OCI-LY1 (cell line): Measurements from ENCODE around the gene ENO3.

Experiments
- H2AFZ ChIP-seq: fragments of 200-600 bp; sonication (generic), shearing (Covaris generic); 2 replicates; pipeline ENCODE4 v1.6.0; 2014; ENCODE audit warnings: antibody characterized with exemption, mild to moderate bottlenecking, low read length
- H3F3A ChIP-seq: fragments of 200-600 bp; sonication (generic), shearing (Covaris generic); 2 replicates; pipeline ENCODE4 v1.6.0; 2014; ENCODE audit warnings: mild to moderate bottlenecking, antibody characterized with exemption, low read length, moderate library complexity; ENCODE audit not compliant: insufficient read depth
- H3K27ac ChIP-seq: fragments of 200-600 bp; sonication (generic); 2 replicates; pipeline ENCODE4 v1.5.1; 2014; ENCODE audit warnings: low read length, mixed run types, mild to moderate bottlenecking, low read depth; ENCODE audit not compliant: poor library complexity, severe bottlenecking
- H3K27me3 ChIP-seq: fragments of 200-600 bp; sonication (generic); 2 replicates; pipeline ENCODE4 v1.6.0; 2014; ENCODE audit warnings: antibody characterized with exemption, mild to moderate bottlenecking, low read length, moderate library complexity; ENCODE audit not compliant: insufficient read depth
- H3K36me3 ChIP-seq: fragments of 200-600 bp; sonication (generic); 2 replicates; pipeline ENCODE4 v1.6.1; 2014; ENCODE audit warnings: mild to moderate bottlenecking, antibody characterized with exemption, low read length, moderate library complexity, mixed read lengths; ENCODE audit not compliant: insufficient read depth
- H3K4me1 ChIP-seq: fragments of 200-600 bp; sonication (generic); 2 replicates; pipeline ENCODE4 v1.5.1; 2014; ENCODE audit warnings: mild to moderate bottlenecking, low read length, moderate library complexity; ENCODE audit not compliant: insufficient read depth, severe bottlenecking
- H3K4me2 ChIP-seq: fragments of 200-600 bp; sonication (generic), shearing (Covaris generic); 2 replicates; pipeline ENCODE4 v1.6.1; 2014; ENCODE audit warnings: low read length
- H3K4me3 ChIP-seq: fragments of 200-600 bp; sonication (generic); 2 replicates; pipeline ENCODE4 v1.5.1; 2014; ENCODE audit warnings: low read length, low read depth, mild to moderate bottlenecking, mixed read lengths; ENCODE audit not compliant: poor library complexity, severe bottlenecking
- H3K79me2 ChIP-seq: fragments of 200-600 bp; shearing (Covaris generic); 2 replicates; pipeline ENCODE4 v1.6.1; 2016; ENCODE audit warnings: mixed run types, low read length, mixed read lengths; ENCODE audit not compliant: insufficient read depth
- H3K9ac ChIP-seq: fragments of 200-600 bp; sonication (generic), shearing (Covaris generic); 2 replicates; pipeline ENCODE4 v1.6.1; 2014; ENCODE audit warnings: mild to moderate bottlenecking, low read length, mixed read lengths
- H3K9me2 ChIP-seq: fragments of 200-600 bp; sonication (generic), shearing (Covaris generic); 2 replicates; pipeline ENCODE4 v1.6.1; 2014; ENCODE audit warnings: low read depth, mild to moderate bottlenecking, low read length, mixed read lengths
- H3K9me3 ChIP-seq: fragments of 200-600 bp; shearing (Covaris generic); 2 replicates; pipeline ENCODE4 v1.6.1; 2014; ENCODE audit warnings: low read length, mixed read lengths
- H4K20me1 ChIP-seq: fragments of 200-600 bp; sonication (generic), shearing (Covaris generic); 2 replicates; pipeline ENCODE4 v1.6.0; 2016; ENCODE audit warnings: mild to moderate bottlenecking, low read length; ENCODE audit not compliant: insufficient read depth
- EZH2 ChIP-seq: fragments of 200-600 bp; sonication (generic), shearing (Covaris generic); IDR thresholded peaks from 2 replicates; pipeline ENCODE4 v1.8.0; 2017; ENCODE audit warnings: borderline replicate concordance, mixed run types, mild to moderate bottlenecking, antibody characterized with exemption, low read length, moderate library complexity, mixed read lengths
- TF ChIP-seq, protein P1 (sequence below): fragments of 200-600 bp; sonication (generic), shearing (Covaris generic); IDR thresholded peaks from 2 replicates; pipeline ENCODE4 v1.5.1; 2017; ENCODE audit warnings: mild to moderate bottlenecking, antibody characterized with exemption, low read length, moderate library complexity, mixed read lengths

Gene ENO3

GRCh38 chr17:4950746-4951204 lies at the start of gene ENO3:
ENO3 (plus strand) TSS chr17:4951119; CDS start chr17:4951830, 711 bp downstream.
- no peaks in the 10 kb centered on the region for H3K9me3 ChIP-seq
- H2AFZ ChIP-seq = no peak within 1 kb of the TSS
- no peaks in the 10 kb centered on the region for H3K9me2 ChIP-seq
- H3K27me3 ChIP-seq = no peaks in the 10 kb centered on the region
- TF ChIP-seq, protein P1, sequence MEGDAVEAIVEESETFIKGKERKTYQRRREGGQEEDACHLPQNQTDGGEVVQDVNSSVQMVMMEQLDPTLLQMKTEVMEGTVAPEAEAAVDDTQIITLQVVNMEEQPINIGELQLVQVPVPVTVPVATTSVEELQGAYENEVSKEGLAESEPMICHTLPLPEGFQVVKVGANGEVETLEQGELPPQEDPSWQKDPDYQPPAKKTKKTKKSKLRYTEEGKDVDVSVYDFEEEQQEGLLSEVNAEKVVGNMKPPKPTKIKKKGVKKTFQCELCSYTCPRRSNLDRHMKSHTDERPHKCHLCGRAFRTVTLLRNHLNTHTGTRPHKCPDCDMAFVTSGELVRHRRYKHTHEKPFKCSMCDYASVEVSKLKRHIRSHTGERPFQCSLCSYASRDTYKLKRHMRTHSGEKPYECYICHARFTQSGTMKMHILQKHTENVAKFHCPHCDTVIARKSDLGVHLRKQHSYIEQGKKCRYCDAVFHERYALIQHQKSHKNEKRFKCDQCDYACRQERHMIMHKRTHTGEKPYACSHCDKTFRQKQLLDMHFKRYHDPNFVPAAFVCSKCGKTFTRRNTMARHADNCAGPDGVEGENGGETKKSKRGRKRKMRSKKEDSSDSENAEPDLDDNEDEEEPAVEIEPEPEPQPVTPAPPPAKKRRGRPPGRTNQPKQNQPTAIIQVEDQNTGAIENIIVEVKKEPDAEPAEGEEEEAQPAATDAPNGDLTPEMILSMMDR = no peak
- TF ChIP-seq EZH2 = no peak
- H3K4me1 ChIP-seq = peaks cover 31% of the 10 kb centered on the region
- H4K20me1 ChIP-seq = no peaks in the 10 kb centered on the region
- 0 out of 2 replicates have a peak, but pooled peaks cover 3% of the 10 kb centered on the region for H3F3A ChIP-seq
- peaks cover 23% of the 10 kb centered on the region for H3K36me3 ChIP-seq
- H3K9ac ChIP-seq = peak within 1 kb of the TSS; percentile 92
- peak within 1 kb of the TSS; percentile 84 for H3K4me3 ChIP-seq
- H3K79me2 ChIP-seq = peaks cover 9% of the 10 kb centered on the region
- H3K4me2 ChIP-seq = peak within 1 kb of the TSS; percentile 94
- H3K27ac ChIP-seq = peak within 1 kb of the TSS; percentile 100

GRCh38 chr17:4901648-4902344 lies 49.1 kb upstream of the ENO3 start:
- no peak overlapping the region for H3K27ac ChIP-seq
- H3K9me3 ChIP-seq = no peaks in the 10 kb centered on the region
- TF ChIP-seq, protein P1 = no peak
- no peak for TF ChIP-seq EZH2
- peaks cover 3% of the 10 kb centered on the region; the same call in 1 of the 2 replicates for H3K36me3 ChIP-seq
- no peaks in the 10 kb centered on the region for H3K79me2 ChIP-seq
- no peaks in the 10 kb centered on the region for H3K9me2 ChIP-seq
- H3F3A ChIP-seq = no peaks in the 10 kb centered on the region
- no peak overlapping the region for H2AFZ ChIP-seq
- peaks cover 35% of the 10 kb centered on the region for H3K4me1 ChIP-seq
- no peaks in the 10 kb centered on the region for H4K20me1 ChIP-seq
- peak overlapping the region; percentile 76; the same call in 1 of the 2 replicates for H3K4me2 ChIP-seq
- H3K9ac ChIP-seq = no peak overlapping the region
- H3K4me3 ChIP-seq = no peak overlapping the region
- H3K27me3 ChIP-seq = no peaks in the 10 kb centered on the region

DNA sequence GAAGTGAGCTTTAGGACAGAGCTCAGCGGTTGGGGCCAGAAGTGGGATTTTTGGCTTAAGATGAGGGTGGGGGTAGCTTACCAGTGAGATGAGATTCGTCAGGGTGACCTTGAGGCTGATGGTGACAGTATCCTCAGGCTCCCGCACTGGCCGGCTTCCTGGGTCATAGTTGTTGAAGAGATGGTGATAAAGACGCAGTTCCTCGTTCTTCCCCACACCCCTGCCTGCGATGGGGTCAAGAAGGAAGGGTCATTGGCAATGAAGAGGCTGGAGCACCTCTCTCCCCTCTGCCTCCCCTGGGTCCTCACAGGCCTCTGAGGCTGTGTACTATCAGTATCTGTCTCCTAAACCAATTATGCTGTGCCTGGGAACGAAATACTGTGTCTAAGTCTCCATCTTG lies 48.4 kb upstream of the ENO3 start:
- H3K79me2 ChIP-seq = no peaks in the 10 kb centered on the region
- H3K9me2 ChIP-seq = no peaks in the 10 kb centered on the region
- H3K4me3 ChIP-seq = no peak overlapping the region
- H3K4me2 ChIP-seq = peak overlapping the region; percentile 19; the same call in 1 of the 2 replicates
- peaks cover 35% of the 10 kb centered on the region for H3K4me1 ChIP-seq
- H3K27ac ChIP-seq = peak overlapping the region; percentile 20
- H3F3A ChIP-seq = no peaks in the 10 kb centered on the region
- H4K20me1 ChIP-seq = no peaks in the 10 kb centered on the region
- no peaks in the 10 kb centered on the region for H3K9me3 ChIP-seq
- TF ChIP-seq, protein P1 = no peak
- TF ChIP-seq EZH2 = no peak
- no peak overlapping the region; the same call in 1 of the 2 replicates for H3K9ac ChIP-seq
- H2AFZ ChIP-seq = no peak overlapping the region
- H3K27me3 ChIP-seq = no peaks in the 10 kb centered on the region
- H3K36me3 ChIP-seq = no peaks in the 10 kb centered on the region
